PC-9 (cell line): ENCODE results near the gene CST9.

Experiments used
- CTCF ChIP-seq: fragments of 200-600 bp; sonication (generic); conservative IDR thresholded peaks from 2 replicates; pipeline ENCODE4 v1.6.1; 2017; ENCODE audit warnings: mixed run types, antibody characterized with exemption, mild to moderate bottlenecking, moderate library complexity
- EZH2 ChIP-seq: fragments of 200-600 bp; sonication (generic); IDR thresholded peaks from 2 replicates; pipeline ENCODE4 v1.8.0; 2017; ENCODE audit warnings: antibody characterized with exemption, low read depth

GRCh38 chr20:23649830-23650417, 44.2 kb upstream of the CST9 start:
- TF ChIP-seq CTCF (no peak), EZH2 (no peak)
